GM18520 (cell line): ENCODE measurements around the gene PCDH9.
"Not testable (repeated sequence)": the region's sequence is repeated elsewhere in the genome, so short reads cannot be mapped to it uniquely, and the experiment has no call there.

Source experiments
- ATAC-seq: cut with Tn5 transposase; IDR thresholded peaks from one replicate; pipeline ENCODE4 v1.9.1; 2021; ENCODE audit not compliant: unreplicated experiment

The PCDH9 gene

GRCh38 chr13:67134417-67135129 is 95.6 kb downstream of the PCDH9 start:
- no peak for ATAC-seq

- no peak for ATAC-seq
These were observed 96.7 kb downstream of the PCDH9 start for GRCh38 chr13:67133476-67133875.

- no peak for ATAC-seq
These were observed 98.7 kb downstream of the PCDH9 start for GRCh38 chr13:67131393-67131792.

- ATAC-seq, result no peak
These were observed 99.7 kb downstream of the PCDH9 start for GRCh38 chr13:67130444-67130843.

GRCh38 chr13:67128136-67128535 is 102.0 kb downstream of the PCDH9 start:
- no peak for ATAC-seq

- no peak for ATAC-seq
These were observed 104.5 kb downstream of the PCDH9 start for GRCh38 chr13:67125681-67126080.

GRCh38 chr13:67123165-67123564 is 107.0 kb downstream of the PCDH9 start:
- ATAC-seq, result no peak

- ATAC-seq, result no peak
These were observed 107.9 kb downstream of the PCDH9 start for GRCh38 chr13:67122251-67122650.

GRCh38 chr13:67120872-67121531 is 109.1 kb downstream of the PCDH9 start:
- no peak for ATAC-seq

- no peak for ATAC-seq
These were observed 110.6 kb downstream of the PCDH9 start for GRCh38 chr13:67119481-67119894.

GRCh38 chr13:67118277-67118676 is 111.9 kb downstream of the PCDH9 start:
- ATAC-seq, result no peak

GRCh38 chr13:67117010-67117550 is 113.1 kb downstream of the PCDH9 start:
- ATAC-seq, result no peak

- ATAC-seq, result no peak
These were observed 122.2 kb downstream of the PCDH9 start for GRCh38 chr13:67107979-67108378.

- ATAC-seq, result no peak
These were observed 123.6 kb downstream of the PCDH9 start for GRCh38 chr13:67106502-67107057.

- no peak for ATAC-seq
These were observed 128.2 kb downstream of the PCDH9 start for GRCh38 chr13:67101730-67102467.

- ATAC-seq, result no peak
These were observed 129.4 kb downstream of the PCDH9 start for GRCh38 chr13:67100730-67101129.

- ATAC-seq, result no peak
These were observed 130.6 kb downstream of the PCDH9 start for GRCh38 chr13:67099494-67099893.

GRCh38 chr13:67097892-67098452 is 132.2 kb downstream of the PCDH9 start:
- no peak for ATAC-seq

- ATAC-seq, result not testable (repeated sequence)
These were observed 133.2 kb downstream of the PCDH9 start for GRCh38 chr13:67096893-67097292.

GRCh38 chr13:67096418-67096817 is 133.7 kb downstream of the PCDH9 start:
- ATAC-seq, result no peak

- ATAC-seq, result no peak
These were observed 134.5 kb downstream of the PCDH9 start for GRCh38 chr13:67095621-67096020.
